T47D (cell line): ENCODE measurements around the gene SLC39A3.

Experiments
- DNase-seq, 2 experiments: peaks; one replicate each; pipeline versions ENCODE4 v3.0.0 to v3.0.0-alpha.2; 2011 to 2012; ENCODE audit warnings: low read depth in 1 of 2, low spot score in 1 of 2
- JUND ChIP-seq: IDR thresholded peaks from 2 replicates; pipeline ENCODE4 v1.6.1; 2012; ENCODE audit warnings: low read depth
- in situ Hi-C: cut with HindIII; loops from 2 replicates; pipeline ENCODE4 v1.10.0; 2016; ENCODE audit warnings: low sequenced_read_pairs, low pct_unique_long_range_greater_than_20kb

SLC39A3 gene

GRCh38 chr19:2764945-2765344, 25.1 kb upstream of the SLC39A3 start:
- in situ Hi-C loops = no loop called here

GRCh38 chr19:2763687-2764086, 23.9 kb upstream of the SLC39A3 start:
- no peak for DNase-seq
- in situ Hi-C loops = no loop called here
- no peak for TF ChIP-seq JUND

More at GRCh38 chr19:2764945-2765344, 25.1 kb upstream of the SLC39A3 start:
- TF ChIP-seq JUND = no peak
- DNase-seq = no peak

- in situ Hi-C loops = no loop called here
- no peak for TF ChIP-seq JUND
- no peak for DNase-seq
Observed at GRCh38 chr19:2762783-2763496, 23.1 kb upstream of the SLC39A3 start.

GRCh38 chr19:2761876-2762782, 22.3 kb upstream of the SLC39A3 start:
- TF ChIP-seq JUND = no peak
- in situ Hi-C loops = no loop called here
- no peak for DNase-seq

GRCh38 chr19:2761309-2761677, 21.5 kb upstream of the SLC39A3 start:
- no peak for TF ChIP-seq JUND
- no peak for DNase-seq
- in situ Hi-C loops = no loop called here

GRCh38 chr19:2759965-2760364, 20.1 kb upstream of the SLC39A3 start:
- no peak for TF ChIP-seq JUND
- no peak for DNase-seq
- in situ Hi-C loops = no loop called here

- no peak for DNase-seq
- no peak for TF ChIP-seq JUND
- in situ Hi-C loops = no loop called here
Observed at GRCh38 chr19:2759362-2759761, 19.5 kb upstream of the SLC39A3 start.

GRCh38 chr19:2758601-2759313, 18.9 kb upstream of the SLC39A3 start:
- DNase-seq = no peak
- in situ Hi-C loops = no loop called here
- no peak for TF ChIP-seq JUND

GRCh38 chr19:2756921-2757881, 17.4 kb upstream of the SLC39A3 start:
- in situ Hi-C loops = no loop called here
- TF ChIP-seq JUND = no peak
- no peak for DNase-seq

GRCh38 chr19:2756477-2756876, 16.7 kb upstream of the SLC39A3 start:
- in situ Hi-C loops = no loop called here
- no peak for TF ChIP-seq JUND
- no peak for DNase-seq

GRCh38 chr19:2755811-2756210, 16.0 kb upstream of the SLC39A3 start:
- no peak for DNase-seq
- no peak for TF ChIP-seq JUND
- in situ Hi-C loops = no loop called here

GRCh38 chr19:2755448-2755705, 15.6 kb upstream of the SLC39A3 start:
- in situ Hi-C loops = no loop called here

More at GRCh38 chr19:2755448-2755705, 15.6 kb upstream of the SLC39A3 start:
- no peak for DNase-seq
- no peak for TF ChIP-seq JUND
